HUDEP-2 (cell line): ENCODE data around the gene PYCARD.

Source experiments
- DNase-seq, 76 experiments: peaks; one replicate each; lab custom pipeline; 2025; ENCODE audit not compliant: unreplicated experiment in 76 of 76; lab: John Stamatoyannopoulos, UW

PYCARD gene

DNA sequence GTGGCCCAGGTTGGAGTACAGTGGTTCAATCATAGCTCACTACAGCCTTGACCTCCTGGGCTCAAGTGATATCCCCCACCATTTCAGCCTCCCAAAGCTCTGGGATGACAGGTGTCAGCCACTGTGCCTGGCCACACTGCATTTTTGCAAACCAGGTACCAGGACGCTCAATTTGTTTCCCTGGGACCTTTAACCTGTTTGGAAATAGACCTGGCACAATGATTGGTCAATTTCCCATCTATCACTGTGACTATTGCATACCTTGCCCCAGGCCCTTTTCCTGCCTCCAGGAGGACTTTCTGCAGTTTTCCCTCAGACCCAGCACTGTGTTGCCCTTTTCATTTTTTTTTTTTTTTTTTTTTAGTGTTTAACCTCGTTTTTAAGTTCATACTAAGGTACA is 33.7 kb downstream of the PYCARD start:
- no peak for DNase-seq

DNA sequence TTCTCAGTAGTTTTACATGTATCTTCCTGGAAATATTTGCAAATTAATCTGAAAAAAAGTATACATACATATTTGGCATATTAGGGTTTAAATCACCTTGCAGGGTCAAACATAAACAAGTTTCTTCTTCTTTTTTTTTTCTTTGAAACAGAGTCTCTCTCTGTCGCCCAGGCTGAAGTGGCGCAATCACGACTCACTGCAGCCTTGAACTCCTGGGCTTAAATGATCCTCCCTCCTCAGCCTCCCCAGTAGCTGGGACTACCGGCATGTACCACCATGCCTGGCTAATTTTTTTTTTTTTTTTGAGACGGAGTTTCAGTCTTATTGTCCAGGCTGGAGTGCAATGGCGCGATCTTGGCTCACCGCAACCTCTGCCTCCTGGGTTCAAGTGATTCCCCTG is 35.2 kb downstream of the PYCARD start:
- no peak for DNase-seq

DNA sequence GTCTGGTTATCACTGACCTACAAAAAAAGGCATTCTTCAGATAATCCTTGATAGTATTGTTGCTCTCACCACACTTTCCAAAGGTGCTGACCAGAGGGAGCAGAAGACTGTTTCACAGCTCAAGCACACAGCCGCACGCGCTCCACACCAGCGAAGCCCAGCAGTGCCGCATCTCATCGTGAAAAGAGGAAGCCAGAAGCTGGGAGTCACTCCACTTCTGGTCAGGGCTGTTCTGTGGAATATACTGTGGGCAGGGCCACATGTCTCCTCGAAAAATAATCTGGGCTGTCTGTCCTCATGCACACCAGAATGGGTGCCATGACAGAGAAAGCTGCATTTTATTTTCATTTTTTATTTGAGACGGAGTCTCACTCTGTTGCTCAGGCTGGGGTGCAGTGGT is 45.4 kb downstream of the PYCARD start:
- DNase-seq, result peak in 9 of 76 experiments; percentile 6 to 31 (median 9)
